ENCODE results near the gene HMGCS2.
"Not testable (repeated sequence)": the region's sequence is repeated elsewhere in the genome, so short reads cannot be mapped to it uniquely, and the experiment has no call there.

The HMGCS2 gene

DNA sequence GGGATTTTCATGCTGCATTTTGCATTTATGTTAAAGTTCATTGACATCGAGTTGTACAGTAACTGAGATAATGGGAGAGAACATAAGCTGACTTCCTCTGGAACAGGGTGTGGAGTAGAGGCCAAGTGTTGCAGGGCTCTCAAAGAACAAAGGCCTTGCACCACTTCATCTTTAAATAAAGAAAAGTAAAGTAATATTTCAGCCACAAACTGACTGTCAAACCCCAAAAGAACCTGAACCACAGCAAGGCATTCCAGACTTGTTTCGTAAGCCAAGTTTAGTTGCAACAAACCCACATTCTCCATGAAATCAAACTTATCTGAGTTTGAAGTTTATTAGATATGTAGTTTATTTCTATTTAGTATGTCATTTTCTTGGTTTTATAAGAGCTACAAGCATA is 19.1 kb upstream of the HMGCS2 start:
- no peak for DNase-seq

DNA sequence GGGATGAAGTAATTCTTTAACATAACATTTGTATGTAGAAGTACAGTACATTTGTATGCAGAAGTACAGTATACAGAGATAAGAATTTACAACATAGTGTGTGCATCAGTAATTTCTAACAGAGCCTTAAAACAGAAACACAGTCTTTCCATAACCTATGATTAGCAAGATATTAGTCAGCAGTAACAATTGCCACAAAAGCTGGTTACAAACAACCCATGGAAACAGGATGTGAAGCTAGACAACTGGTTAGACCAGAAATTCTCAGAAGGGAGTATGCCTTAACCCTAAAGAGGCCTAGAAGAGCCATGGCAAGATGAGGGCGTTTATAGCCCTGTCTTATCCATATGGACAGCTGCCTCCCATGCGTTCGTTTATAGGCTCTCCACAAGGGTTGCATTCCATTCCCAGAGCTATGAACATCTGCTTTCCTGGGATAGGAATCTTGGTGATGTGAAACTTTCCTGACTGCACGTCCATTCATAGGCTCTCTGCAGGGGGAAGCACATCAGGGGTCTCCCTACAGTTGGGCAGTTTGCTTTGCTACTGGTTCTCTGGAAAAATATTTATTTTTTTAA is 17.9 kb upstream of the HMGCS2 start:
- DNase-seq, result not testable (repeated sequence)

DNA sequence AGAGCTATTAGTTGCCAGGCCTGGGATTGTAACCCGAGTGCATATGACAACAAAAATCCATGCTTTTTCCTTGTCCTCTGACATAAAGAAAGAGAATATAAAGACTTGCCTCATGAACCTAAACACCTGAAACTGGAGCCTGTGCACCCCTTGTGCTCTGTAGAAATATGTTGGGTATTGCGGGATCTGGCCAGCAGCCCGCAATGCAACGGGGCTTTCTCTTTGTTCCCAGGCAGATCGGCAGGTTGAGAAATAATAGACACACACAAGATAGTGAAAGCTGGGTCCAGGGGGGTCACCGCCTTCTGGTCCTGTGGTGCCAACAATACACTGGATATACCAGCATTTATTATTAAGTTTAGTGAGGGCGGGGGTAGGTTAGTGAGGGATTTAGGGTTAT is 17.3 kb upstream of the HMGCS2 start:
- not testable (repeated sequence) for DNase-seq

DNA sequence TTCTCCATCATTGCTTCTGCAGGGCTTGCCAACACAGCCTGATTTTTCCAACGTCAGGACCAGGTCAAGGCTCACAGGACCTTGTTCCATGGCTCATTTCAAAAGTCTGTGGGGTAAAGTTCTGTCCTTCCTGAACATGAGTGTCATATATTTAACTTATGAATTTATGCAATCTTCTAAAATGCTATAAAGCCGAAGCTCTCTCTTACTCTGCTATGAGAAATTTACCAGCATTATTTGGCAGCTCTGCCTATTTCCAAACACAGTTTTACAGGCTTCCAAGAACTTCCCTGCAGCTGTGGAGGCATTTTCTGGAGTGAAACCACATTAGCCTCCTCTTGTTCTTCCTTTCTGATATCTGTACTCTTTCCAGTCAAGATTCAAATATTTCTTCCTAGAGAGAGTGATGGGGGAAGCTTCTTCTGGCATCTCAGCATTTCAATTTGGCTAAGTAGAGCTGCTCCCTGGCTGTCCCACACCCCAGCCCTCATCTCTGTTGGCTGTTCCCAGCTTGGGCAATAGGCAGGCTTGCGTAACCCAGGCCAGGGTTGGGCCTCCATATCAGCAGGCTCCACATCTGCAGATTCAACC is 15.6 kb upstream of the HMGCS2 start:
- DNase-seq, result no peak

DNA sequence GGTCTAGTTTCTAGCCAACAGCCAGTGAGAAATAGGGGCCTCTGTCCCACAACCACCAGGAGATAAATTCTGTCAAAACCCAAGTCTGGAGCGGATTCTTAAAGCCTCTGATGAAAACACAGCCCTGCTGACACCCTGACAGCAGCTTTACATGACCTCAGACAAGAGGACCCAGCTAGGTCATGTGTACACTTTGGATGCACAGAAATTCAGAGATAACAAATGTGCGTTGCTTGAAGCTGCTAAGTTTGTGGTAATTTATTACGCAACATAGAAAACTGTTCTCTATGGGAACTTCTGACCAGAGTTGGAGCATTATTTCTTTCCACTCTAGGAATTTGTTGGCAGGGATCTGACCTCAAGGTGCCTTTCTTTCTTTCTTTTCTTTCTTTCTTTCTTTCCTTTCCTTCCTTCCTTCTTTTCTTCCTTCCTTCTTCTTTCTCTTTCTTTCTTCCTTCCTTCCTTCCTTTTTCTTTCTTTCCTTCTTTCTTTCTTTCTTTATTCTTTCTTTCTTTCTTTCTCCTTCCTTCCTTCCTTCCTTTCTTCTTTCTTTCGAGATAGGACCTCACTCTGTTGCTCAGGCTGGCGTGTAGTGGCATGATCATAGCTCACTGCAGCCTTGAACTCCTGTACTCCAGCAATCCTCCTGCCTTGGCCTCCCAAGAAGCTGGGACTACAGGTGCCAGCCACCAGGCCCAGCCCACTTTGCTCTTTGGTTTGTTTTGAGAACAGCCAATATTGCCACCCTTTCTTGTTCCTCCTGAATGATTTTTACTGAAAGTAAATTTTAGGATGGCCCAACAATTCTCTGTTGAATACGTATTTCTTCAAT is 14.9 kb upstream of the HMGCS2 start:
- DNase-seq, result no peak

DNA sequence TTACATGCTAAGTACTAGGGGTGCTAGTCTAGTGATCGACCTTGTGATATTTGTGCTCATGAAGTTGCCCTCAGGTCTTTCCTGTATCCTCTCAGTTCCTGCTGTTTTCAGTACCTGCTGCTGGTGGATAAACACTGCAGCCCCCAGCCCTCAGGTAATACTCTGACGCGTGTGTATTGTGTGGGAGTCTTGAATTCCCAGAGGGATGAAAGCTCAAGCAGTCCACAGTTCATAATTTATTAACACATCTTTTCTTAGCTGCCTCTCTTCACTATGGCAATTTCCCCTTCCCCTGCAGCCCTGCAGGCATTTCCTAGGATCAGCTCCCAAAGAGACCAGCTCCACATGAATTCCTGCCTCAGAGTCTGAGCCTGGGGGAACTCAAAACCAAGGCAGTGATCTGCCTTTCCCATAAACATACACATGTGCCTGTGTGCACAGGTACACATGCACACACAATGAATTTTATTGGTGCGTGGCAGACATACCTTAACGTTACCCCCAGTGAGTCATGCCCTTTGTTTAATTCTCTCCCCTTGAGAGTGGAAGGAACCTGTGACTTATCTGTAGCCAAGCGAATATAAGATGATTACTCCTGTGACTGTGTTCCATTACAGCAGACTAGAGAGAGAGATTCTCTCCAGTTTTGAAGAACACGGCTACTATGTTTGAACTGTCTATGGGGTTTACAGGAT is 14.1 kb upstream of the HMGCS2 start:
- DNase-seq, result no peak

DNA sequence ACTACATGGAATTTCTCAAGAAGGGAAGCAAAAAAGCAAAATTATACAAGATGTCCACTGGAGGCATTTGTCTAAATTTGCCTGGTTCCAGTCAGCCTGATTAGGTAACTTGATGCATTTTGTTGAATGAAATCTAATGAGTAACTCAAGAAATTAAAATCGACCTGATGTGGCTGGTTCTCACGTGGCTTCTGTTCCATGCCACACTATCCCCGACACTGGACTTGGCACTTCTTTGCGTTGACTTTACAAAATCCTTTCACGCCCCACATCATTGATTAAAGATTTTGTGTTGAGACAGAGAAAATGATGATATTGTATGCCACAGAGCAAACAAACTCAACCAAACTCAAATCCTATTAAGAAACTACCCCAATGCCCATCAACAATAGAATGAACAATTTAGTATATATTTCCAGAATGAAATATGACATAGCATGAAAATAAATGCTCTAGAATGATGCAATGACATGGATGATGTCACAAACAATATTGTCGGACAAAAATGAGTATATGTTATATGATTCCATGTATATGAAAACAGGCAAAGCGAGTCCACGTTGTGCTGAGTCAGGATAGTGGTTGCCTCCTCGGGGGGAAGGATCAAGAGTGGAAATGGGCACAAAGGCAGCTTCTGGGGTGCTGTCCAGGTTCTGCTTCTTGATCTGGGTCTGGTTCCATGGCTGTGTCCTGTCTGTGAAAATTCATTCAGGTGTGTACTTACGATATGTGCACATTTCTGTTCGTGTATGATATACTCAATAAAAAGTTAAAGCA is 12.9 kb upstream of the HMGCS2 start:
- DNase-seq, result no peak

DNA sequence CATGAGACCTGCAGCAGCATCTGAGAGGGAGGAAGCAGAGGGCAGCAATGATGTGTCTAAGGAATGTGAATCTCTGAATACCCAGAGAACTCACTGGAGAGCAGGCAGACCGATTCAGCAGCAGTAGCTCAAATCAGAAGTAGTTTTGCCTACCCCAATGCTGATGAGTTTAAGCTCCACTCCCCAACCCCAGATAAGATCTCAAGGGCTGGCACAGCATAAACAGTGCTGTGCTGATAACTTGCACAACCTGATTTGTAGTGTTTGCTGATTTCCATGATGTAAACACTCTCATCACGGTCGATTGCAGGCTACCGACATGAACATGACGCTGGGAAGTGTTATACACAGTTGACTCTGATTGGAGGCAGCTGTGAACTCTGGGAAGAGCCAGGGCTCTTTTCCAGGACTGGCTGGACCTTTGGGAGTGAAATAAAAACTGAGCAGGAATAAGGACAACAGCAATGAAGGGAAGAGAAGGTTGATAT is 11.2 kb upstream of the HMGCS2 start:
- no peak for DNase-seq

DNA sequence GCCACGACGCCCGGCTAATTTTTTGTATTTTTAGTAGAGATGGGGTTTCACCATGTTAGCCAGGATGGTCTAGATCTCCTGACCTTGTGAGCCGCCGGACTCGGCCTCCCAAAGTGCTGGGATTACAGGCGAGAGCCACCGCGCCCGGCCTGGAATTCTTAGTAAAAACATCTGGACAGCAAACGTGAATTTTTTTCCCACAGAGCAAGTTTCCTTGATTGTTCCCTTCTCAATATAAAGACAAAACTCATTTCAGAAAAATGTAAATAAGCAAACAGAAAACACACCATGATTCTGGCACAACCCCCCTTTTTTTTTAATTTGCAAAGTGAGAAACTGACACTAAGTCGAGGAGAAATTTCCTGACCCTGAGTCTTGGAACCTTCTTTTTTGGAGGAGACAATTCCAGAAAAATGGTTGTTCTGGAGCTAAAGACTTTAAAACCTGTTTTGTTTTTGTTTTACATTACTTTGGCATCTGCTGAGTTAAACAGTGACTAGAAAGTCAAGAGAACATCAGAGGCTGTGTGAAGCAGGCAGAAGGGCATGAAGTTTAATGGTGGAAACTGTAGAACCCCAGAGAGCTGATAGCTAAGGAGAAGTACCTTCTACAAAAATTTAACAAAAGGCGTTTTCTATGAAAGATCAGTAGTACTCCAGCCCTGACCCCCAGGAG is 10.3 kb upstream of the HMGCS2 start:
- no peak for DNase-seq

DNA sequence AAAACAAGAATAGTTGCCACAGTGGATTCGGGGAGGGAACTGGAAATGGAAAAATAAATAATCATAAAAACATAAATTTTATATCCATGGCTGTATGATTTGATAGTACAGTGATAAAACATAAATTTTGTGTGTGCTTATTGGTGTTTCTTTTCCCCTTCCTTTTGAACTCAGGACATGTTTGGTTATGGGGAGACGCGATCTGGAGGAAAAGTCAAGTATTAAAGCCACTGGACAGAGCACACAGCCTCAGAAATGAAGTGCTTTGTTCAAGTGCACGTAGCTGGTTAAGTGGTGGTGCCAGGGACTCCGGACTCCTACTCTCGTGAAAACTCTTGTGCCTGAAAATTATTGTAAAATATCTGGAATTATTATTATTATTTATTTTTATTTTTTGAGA is 9.7 kb upstream of the HMGCS2 start:
- no peak for DNase-seq

DNA sequence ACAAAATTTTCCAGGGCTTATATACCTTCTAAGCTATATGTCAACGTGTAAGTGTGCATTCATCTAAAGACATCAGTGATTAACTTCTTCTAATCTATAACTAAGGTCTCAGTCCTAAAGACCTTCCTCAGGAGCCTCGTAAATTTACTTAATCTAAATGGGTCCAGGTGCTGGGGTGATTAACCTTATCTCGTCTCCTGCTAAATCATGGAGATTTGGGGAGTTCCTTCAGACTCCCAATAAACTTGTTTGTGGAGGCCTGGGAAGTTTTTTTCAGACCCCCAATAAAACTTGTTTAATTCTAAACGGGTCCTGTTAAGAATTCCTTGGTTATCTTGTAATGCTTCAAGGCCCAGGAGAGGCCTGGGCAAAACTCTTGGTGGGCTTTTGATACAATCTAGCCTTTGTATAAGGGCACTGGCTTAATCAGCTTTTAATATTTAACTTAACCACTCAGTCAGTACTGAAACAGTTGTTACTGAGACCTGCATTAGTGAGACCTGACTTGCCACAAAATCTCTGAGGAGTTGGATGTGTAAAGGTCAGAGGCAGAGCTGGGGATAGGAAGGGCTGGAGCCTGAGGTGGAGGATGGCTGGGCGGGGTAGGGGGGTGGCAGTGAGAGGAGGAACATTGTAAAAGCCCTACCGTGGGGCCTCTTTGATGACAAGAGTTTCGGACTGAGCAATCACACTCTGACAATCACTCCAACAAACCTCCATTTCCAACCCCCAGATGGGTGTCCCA is 6.2 kb upstream of the HMGCS2 start:
- no peak for DNase-seq

DNA sequence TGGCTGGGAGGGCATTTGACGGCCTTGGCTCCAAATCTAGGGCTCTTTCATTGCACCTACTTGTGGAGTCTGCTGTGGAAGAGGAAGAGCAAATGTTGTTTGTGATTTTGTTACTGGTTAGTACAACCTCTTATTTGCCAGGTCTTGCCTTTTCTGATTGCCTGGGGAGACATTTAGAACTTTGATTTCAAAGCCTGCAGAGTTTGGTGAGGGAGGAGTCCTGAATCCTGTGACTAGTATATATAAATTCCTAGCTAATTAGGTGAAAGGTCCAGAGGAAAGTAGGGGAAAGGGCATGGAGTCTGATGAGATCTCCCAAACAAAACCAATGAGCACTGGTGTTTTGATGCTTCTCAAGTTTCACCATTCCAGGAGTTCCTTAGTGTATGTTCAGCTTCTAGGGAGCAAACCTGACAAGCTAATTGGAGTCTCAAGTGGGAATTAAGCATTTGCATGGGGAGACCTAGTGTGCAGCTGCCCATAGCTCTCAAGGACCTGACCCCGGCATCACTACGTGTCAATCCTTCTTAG is 5.1 kb upstream of the HMGCS2 start:
- DNase-seq, result no peak

DNA sequence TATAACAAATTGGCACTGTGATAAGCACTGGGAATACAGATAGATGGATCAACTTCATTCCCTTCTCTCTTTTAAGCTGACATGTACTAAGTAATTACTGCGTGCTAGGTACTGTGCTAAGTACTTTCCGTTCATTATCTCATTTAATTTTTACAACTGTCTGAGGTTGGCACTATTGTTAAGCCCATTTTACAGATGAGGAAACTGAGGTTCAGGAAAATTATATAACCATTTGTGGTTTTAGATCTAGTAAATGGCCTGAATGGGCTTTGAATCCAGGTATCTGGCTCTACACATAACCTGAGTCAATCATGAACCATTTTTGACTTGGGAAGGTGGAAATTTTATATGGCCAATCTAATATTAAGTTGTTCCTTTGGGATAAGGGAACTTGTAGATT is 3.6 kb upstream of the HMGCS2 start:
- no peak for DNase-seq

DNA sequence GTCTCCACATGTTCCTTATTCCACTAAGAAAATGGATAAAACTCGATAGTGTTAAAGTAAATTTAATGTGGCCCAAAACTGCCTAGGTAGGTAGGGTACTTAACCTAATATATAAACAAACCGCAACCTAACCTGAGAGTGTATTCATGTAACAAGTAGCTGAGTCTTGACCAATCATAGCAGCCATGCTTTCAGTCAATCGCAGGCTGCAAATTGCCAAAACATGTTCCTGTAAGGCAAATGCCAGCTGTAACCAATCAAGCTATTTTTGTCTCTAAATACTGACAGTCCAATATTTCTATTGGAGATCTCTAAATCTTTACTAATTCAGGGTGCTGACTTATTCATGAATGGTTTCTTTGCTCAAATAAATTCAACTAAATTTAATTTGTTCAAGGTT is 3.1 kb upstream of the HMGCS2 start:
- no peak for DNase-seq

DNA sequence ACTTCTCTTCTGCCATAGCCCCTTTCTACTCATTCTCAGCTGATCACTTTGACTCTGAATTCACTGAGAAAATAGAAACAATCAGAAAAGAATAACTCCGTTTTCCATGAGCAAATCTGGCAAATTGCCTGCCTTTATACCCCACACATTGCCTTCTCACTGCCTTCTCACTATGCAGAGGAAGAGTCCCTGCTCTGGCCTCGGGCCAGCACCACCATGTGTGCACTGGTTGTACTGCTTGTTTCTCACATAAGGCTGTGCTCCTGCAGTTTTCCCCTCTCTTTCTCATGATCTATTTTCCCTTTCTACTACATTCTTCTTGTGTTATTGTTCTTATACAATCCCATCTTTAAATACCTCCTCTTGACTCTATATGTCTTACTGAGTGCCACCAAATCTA is 2.3 kb upstream of the HMGCS2 start:
- no peak for DNase-seq

DNA sequence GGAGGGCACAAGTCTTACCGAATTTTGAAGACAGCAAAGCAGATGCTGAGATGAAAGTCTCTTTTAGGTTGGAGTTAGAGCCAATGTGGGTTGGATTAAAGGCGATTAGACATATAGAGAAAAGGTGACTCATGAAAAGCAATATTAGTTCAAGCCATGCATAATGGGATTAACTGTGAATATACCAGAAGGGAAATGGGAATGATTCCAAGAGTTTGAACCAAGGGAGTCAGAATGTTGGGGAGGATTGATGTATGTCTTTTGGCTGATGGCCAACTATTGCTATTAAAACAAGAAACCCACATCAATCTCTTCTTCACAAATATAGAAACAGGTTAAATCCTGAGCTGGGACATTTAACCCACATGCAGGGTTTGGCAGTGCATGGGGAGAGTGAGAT is 1.2 kb downstream of the HMGCS2 start:
- no peak for DNase-seq

DNA sequence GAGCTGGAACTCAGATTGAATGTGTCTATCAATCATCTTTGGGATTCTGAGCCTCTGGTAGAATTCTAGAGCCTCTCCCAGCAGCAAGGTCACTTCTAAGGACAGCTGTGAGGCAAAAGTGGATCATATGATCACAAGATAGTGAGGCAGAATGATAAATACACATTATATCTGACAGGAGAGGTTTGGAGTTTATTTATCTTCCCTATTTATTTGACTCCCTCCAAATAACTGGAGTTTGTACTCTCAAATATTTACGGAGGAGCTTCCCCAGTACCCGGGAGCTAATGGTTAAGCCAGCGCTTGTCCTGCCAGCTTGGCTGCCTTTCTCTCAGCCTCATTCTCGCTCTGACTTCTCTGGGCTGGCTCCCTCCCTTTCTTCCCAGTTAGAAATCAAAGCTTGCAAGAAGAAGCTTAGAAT is 2.3 kb downstream of the HMGCS2 start:
- DNase-seq, result no peak

DNA sequence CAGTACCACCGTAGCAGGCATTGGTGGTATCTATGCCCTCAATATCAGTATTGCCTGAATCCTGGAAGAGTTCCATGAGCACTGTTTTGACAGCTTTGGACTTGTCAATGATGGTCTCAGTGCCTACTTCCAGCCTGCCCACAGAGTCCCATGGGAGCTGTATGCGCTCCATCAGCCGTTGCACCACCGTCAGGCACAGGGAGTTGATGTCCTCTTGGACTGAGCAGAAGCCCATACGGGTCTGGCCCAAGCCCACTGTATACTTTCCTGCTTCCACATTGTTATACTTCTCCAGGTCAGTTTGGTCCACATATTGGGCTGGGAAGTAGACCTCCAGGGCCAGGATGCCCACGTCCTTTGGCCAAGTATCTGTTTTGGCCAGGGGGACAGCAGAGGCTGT is 4.5 kb downstream of the HMGCS2 start:
- DNase-seq, result no peak

DNA sequence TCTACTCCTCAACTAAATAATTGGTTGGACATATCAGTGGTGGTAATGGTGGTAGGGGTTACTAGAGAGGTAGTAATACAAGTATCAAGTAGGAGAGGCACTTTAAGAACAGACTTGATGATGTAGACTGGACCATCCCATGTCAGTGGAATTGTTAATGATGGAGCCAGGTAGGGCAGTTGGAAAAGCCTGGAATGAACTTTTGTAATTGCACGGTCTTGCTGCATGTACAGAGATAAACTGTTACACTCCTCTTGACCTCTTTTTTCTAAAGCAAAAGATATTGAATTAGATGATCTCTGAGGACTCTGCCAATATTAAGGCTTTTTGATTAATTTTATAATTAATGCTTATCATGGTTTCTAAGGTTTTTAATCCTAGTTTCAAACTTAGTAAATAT is 5.8 kb downstream of the HMGCS2 start:
- DNase-seq, result no peak

DNA sequence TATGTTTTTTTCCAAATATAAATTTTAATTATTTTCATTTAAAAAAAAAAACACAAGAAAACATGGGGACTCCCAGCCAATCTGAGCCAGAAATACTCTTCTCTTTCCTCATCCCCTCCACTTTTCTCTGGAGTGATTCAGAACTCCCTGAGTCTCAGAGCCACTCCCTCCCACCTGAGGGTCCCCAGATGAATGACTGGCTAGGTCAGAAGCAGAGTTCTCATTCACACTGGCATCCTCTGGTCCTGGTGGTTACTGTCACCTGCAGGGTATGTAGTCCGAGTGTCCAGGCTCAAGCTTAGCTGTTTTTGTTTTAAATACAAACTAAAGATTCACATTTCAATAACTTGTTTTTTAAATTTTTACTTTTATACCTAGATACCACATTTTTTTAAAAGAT is 6.3 kb downstream of the HMGCS2 start:
- DNase-seq, result no peak

DNA sequence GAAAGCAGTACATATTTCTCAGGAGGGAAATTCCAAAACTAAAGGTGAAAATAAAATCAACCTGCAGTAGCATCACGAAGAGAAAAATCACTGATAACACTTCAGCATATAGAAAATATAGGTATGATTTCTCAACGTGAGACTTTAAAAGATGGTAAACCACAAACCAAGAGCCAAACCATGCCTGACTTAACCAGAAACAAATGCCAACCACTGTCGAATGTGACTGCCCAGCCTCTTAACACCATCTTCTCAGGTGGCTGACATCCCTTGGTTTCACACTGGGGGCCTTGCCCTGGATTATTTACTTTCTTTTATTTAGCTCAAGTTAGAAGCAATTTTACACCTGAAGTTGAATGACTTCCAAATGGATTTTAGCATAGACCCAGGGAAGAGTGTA is 10.1 kb downstream of the HMGCS2 start:
- no peak for DNase-seq

Measured in stimulated activated CD8-positive, alpha-beta memory T cell treated with anti-CD3 and anti-CD28 coated beads, Interleukin-4, amount 100 ng/mL, for 48 hours (primary cell).